ACC112 (cell line): ENCODE data around the gene RIMBP3C.
"Not testable (repeated sequence)": the region's sequence is repeated elsewhere in the genome, so short reads cannot be mapped to it uniquely, and the experiment has no call there.

ENCODE experiments used
- H2AFZ ChIP-seq: fragments of 200-600 bp; sonication (generic); one replicate; pipeline ENCODE4 v1.6.0; 2017; ENCODE audit warnings: antibody characterized with exemption, low read length; ENCODE audit not compliant: unreplicated experiment
- H3K27ac ChIP-seq: fragments of 200-600 bp; sonication (generic); 2 replicates; pipeline ENCODE4 v1.5.1; 2014; ENCODE audit warnings: low read depth, mild to moderate bottlenecking, antibody characterized with exemption, low read length, moderate library complexity
- H3K27me3 ChIP-seq: fragments of 200-600 bp; sonication (generic); 2 replicates; pipeline ENCODE4 v1.6.1; 2014; ENCODE audit warnings: mild to moderate bottlenecking, antibody characterized with exemption, low read length, moderate library complexity, mixed read lengths; ENCODE audit not compliant: insufficient read depth
- H3K36me3 ChIP-seq: fragments of 200-600 bp; sonication (generic); 2 replicates; pipeline ENCODE4 v1.6.1; 2016; ENCODE audit warnings: mild to moderate bottlenecking, antibody characterized with exemption, low read length, moderate library complexity, mixed read lengths; ENCODE audit not compliant: insufficient read depth
- H3K4me1 ChIP-seq: fragments of 200-600 bp; sonication (generic); one replicate; pipeline ENCODE4 v1.6.1; 2016; ENCODE audit warnings: low read length, mixed read lengths; ENCODE audit not compliant: insufficient read depth, unreplicated experiment, control insufficient read depth
- H3K4me3 ChIP-seq: fragments of 200-600 bp; sonication (generic); 2 replicates; pipeline ENCODE4 v1.5.1; 2014; ENCODE audit warnings: mild to moderate bottlenecking, low read depth, low read length
- H3K79me2 ChIP-seq: fragments of 200-600 bp; sonication (generic); one replicate; pipeline ENCODE4 v1.6.0; 2016; ENCODE audit warnings: low read length; ENCODE audit not compliant: control insufficient read depth, unreplicated experiment, insufficient read depth

Gene RIMBP3C

DNA sequence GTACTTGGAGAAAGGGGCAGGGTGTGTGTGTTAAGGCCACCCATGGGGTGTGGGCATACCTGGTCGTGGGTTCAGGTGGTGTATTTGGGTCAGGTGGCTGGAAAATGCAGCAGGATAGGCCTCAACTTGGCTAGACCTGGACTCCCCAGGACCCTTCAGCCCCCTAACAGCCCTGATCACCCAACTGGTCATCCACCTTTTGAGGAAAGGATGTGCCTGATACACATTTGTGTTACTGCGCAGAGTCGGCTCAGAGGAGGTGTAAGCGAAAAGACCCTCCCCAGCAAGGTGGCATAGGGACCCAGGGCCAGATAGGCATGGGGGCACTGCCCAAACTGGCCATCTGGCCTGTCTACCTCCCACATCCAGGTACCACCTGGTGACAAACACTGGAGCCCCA lies at the start of gene RIMBP3C:
RIMBP3C (minus strand) TSS at position 101 of the 400 bp plus-strand sequence. CDS start 485 bp downstream, outside the sequence.
- H3K36me3 ChIP-seq, H2AFZ ChIP-seq, H3K27ac ChIP-seq, H3K4me3 ChIP-seq, H3K4me1 ChIP-seq, H3K79me2 ChIP-seq, H3K27me3 ChIP-seq: not testable (repeated sequence)

DNA sequence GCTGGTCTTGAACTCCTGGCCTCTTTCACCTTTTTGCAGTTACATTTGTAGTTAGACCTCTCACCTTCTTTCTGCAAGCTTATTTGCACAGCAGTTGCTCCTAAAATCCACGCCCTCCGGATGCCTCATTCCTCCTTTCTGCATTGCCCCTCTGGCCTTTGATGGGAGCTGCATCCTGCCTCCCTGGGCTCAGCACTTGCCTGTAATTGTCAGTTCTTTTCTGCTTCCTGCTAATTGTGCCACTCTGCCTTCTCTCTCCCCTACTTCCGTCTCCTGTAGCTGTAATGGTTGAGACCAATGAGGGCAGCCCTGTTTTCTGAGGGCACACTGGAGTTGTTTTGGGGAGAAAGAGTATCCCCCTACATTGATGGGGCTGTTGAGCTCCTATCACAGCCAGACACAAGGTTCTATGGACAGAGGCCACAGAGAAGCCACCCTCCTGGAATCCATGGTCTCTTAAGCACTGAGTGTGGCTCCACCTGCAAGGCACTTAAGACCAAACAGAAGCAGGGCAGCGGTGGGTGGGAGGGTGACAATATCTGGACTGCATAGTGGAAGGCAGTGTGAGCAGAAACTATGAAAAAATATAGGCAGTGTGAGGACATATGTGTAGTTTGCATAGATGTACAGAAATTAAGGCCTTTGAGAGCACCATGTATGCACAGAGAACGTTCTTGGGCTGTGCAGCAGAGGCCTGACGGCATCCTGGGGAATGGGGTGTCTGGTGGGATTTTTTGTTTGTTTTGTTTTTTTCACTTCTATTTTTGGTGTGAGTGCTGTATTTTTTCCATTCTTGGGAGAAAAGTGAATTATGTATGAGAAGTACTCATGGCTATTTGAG lies 48.0 kb upstream of the RIMBP3C start:
- H3K4me3 ChIP-seq: no peak overlapping the region
- no peak overlapping the region for H2AFZ ChIP-seq
- H3K27ac ChIP-seq: no peak overlapping the region
- H3K36me3 ChIP-seq: no peaks in the 10 kb centered on the region
- H3K4me1 ChIP-seq: no peaks in the 10 kb centered on the region
- peaks cover 62% of the 10 kb centered on the region for H3K79me2 ChIP-seq
- H3K27me3 ChIP-seq: no peaks in the 10 kb centered on the region

DNA sequence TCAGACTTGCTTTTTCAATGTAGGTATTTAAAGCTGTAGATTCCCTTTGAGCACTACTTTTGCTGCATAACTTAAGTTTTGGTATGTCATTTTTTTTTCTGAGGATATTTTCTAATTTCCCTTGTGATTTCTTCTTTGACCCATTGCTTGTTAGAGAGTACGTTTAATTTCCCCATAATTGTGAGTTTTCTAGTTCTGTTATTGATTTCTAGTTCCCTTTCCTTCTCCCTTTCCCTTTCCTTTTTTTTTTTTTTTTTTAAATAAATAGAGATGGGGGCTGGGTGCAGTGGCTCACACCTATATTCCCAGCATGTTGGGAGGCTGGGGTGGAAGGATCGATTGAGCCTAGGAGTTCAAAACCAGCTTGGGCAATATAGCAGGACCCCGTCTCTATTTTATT lies 47.0 kb upstream of the RIMBP3C start:
- H3K36me3 ChIP-seq: no peaks in the 10 kb centered on the region
- H3K79me2 ChIP-seq: peaks cover 72% of the 10 kb centered on the region
- no peaks in the 10 kb centered on the region for H3K4me1 ChIP-seq
- H3K4me3 ChIP-seq: no peak overlapping the region
- H2AFZ ChIP-seq: no peak overlapping the region
- H3K27ac ChIP-seq: no peak overlapping the region
- no peaks in the 10 kb centered on the region for H3K27me3 ChIP-seq

DNA sequence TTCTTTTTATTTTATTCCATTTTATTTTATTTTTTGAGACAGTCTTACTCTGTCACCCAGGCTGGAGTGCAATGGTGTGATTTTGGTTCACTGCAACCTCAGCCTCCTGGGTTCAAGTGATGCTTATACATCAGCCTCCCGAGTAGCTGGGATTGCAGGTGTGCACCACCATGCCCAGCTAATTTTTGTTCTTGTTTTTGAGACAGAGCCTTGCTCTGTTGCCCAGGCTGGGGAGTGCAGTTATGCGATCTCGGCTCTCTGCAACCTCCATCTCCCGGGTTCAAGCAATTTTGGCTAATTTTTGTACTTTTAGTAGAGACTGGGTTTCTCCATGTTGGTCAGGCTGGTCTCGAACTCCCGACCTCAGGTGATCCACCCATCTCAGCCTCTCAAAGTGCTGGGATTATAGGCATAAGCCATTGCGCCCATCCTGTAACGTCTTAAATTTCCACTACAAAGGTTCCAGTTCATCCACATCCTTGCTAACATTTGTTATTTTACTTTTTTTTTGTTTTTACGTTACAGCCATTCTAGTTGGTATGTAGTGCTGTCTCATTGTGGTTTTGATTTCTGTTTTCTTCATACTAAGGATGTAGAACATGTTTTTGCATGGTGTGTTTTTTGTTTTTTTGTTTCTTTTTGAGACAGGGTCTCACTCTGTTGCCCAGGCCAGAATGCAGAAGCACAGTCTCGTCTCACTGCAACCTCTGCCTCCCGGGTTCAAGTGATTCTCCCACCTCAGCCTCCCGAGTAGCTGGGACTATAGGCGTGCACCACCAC lies 45.3 kb upstream of the RIMBP3C start:
- not testable (repeated sequence) for H3K27ac ChIP-seq, H3K4me1 ChIP-seq, H3K4me3 ChIP-seq, H3K27me3 ChIP-seq, H3K36me3 ChIP-seq, H2AFZ ChIP-seq
- H3K79me2 ChIP-seq: peaks cover 73% of the 10 kb centered on the region

GRCh38 chr22:21594865-21595452 lies 43.7 kb upstream of the RIMBP3C start:
- Histone ChIP-seq H3K27me3 (no peaks in the 10 kb centered on the region), H3K4me1 (no peaks in the 10 kb centered on the region), H3K27ac (no peak overlapping the region), H3K4me3 (no peak overlapping the region), H3K36me3 (no peaks in the 10 kb centered on the region), H3K79me2 (peaks cover 74% of the 10 kb centered on the region), H2AFZ (no peak overlapping the region)

GRCh38 chr22:21593406-21594232 lies 42.4 kb upstream of the RIMBP3C start:
- no peaks in the 10 kb centered on the region for H3K36me3 ChIP-seq

GRCh38 chr22:21592422-21592821 lies 41.2 kb upstream of the RIMBP3C start:
- H3K36me3 ChIP-seq: no peaks in the 10 kb centered on the region
- no peak overlapping the region for H2AFZ ChIP-seq
- no peaks in the 10 kb centered on the region for H3K27me3 ChIP-seq
- no peak overlapping the region for H3K4me3 ChIP-seq
- H3K27ac ChIP-seq: no peak overlapping the region
- H3K4me1 ChIP-seq: no peaks in the 10 kb centered on the region
- H3K79me2 ChIP-seq: peaks cover 75% of the 10 kb centered on the region

More at GRCh38 chr22:21593406-21594232, 42.4 kb upstream of the RIMBP3C start:
- Histone ChIP-seq H2AFZ (no peak overlapping the region), H3K4me1 (no peaks in the 10 kb centered on the region), H3K27ac (no peak overlapping the region), H3K4me3 (no peak overlapping the region), H3K27me3 (no peaks in the 10 kb centered on the region), H3K79me2 (peaks cover 70% of the 10 kb centered on the region)

DNA sequence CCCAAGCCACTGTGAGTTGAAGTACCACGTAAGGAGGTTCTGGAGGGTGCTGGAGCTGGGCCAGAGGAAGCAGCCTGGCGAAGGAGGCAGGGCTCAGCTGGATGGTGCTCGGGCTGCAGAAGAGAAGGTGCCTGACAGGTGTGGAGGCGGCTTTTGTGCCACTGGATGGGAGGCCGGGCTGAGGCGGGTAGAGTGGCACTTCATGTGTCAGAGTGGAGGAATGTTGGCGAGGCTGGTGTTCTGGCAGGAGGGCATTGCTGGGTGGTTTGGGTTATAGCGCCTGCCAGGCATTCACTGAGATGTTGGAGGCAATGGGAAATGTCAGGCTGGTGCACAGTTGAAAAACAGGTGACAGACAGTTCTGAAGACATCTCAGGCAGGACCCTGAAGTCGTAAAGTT lies 40.4 kb upstream of the RIMBP3C start:
- H3K79me2 ChIP-seq: peaks cover 73% of the 10 kb centered on the region
- H3K4me1 ChIP-seq: no peaks in the 10 kb centered on the region
- H2AFZ ChIP-seq: no peak overlapping the region
- no peak overlapping the region for H3K4me3 ChIP-seq
- no peaks in the 10 kb centered on the region for H3K27me3 ChIP-seq
- H3K27ac ChIP-seq: no peak overlapping the region
- no peaks in the 10 kb centered on the region for H3K36me3 ChIP-seq

DNA sequence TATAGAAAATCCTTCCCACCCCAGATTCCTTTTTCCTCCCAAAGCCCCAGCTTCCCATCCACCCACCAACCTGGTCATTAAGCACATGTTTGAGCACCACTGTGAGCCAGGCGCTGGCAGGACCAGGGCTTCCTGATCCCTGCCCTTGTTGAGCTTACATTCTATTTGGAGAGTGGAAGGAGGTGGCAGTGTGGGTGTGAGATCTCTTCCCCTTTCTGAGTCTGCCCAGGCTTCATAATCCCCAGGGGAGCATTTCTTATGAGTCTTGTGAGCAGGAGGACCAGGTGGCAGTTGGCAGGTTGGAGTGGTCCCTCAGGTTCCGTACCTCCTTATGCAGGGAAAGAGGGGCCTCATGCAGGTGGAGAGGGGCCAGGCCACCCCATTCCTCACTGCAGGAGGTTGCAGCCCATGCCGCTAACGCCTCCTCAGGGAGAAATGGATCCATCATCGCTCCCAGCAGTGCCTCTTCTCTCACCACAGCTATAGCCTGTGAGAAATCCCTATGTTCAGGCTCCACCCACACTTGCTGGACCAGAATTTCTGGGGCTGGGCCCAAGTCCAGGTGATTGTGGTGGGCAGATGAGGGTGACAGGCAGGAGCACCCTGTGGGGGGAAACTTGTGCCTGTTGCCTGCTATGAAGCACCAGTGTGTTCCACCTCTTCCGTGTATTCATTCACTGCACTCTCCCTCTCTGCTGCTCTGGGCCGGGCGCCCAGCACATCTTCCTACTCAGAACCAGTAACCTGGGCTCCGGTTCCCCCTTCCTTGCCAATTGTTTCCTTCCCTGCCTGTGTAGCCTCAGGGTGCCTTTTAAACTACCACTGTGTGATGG lies 39.8 kb upstream of the RIMBP3C start:
- Histone ChIP-seq H3K27me3 (no peaks in the 10 kb centered on the region), H3K4me1 (no peaks in the 10 kb centered on the region), H3K27ac (no peak overlapping the region), H2AFZ (no peak overlapping the region), H3K4me3 (no peak overlapping the region), H3K79me2 (peaks cover 72% of the 10 kb centered on the region), H3K36me3 (no peaks in the 10 kb centered on the region)
